Measurements from ENCODE around the gene LBH.
A peak's percentile ranks its signal among the peaks of the same experiment; 100 is the strongest.

The LBH gene

DNA sequence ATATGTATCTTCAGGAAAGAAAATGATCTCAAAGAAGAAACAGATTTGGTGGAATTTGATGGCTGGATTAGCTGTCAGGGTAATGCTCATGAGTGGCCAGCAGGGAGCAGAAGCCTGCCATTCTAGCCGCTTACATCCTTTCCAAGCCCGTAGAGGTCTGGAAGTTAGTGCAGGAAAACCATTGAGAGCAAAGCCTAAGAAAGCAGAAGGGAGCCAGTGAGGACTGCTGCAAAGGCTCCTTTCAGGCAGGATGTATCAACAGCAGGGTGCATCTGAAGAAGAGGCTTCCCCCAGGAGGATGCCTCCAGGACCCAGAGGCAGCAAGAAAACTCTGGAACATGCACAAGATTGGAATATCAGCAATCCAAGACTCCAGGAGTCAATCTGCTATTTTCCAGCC, 22.9 kb upstream of the LBH start:
- no peak overlapping the region for H3K4me3 ChIP-seq (ENCODE audit: low read depth, low read length)
- peak; percentile 54 for DNase-seq (ENCODE audit: low read depth)
- no peak for TF ChIP-seq POLR2A (IDR thresholded peaks at IDR 0.05; ENCODE audit: extremely low read depth, insufficient read length)
- TF ChIP-seq, protein P1, sequence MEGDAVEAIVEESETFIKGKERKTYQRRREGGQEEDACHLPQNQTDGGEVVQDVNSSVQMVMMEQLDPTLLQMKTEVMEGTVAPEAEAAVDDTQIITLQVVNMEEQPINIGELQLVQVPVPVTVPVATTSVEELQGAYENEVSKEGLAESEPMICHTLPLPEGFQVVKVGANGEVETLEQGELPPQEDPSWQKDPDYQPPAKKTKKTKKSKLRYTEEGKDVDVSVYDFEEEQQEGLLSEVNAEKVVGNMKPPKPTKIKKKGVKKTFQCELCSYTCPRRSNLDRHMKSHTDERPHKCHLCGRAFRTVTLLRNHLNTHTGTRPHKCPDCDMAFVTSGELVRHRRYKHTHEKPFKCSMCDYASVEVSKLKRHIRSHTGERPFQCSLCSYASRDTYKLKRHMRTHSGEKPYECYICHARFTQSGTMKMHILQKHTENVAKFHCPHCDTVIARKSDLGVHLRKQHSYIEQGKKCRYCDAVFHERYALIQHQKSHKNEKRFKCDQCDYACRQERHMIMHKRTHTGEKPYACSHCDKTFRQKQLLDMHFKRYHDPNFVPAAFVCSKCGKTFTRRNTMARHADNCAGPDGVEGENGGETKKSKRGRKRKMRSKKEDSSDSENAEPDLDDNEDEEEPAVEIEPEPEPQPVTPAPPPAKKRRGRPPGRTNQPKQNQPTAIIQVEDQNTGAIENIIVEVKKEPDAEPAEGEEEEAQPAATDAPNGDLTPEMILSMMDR (IDR thresholded peaks at IDR 0.05; ENCODE audit: low read depth, low read length), result peak; percentile 69

DNA sequence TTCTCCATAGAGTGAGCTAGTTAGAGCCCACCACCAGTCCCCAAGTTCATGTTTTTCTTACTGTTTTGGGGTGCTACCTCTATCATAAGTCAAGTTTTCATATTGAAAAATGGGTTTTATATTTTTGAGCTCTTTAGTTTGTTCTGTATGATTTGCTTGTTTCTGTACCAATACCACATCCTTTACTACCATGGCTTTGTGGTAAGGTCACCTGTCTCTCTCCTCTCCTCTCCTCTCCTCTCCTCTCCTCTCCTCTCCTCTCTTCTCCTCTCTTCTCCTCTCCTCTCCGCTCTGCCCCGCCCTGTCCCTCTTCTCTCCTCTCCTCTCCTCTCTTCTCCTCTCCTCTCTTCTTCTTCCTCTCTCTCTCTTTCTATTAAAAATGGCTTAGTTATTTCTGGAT, 22.1 kb upstream of the LBH start:
- no peak overlapping the region for H3K4me3 ChIP-seq (ENCODE audit: low read depth, low read length)
- DNase-seq (ENCODE audit: low read depth), result no peak
- TF ChIP-seq, protein P2, sequence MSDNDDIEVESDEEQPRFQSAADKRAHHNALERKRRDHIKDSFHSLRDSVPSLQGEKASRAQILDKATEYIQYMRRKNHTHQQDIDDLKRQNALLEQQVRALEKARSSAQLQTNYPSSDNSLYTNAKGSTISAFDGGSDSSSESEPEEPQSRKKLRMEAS (IDR thresholded peaks at IDR 0.05; ENCODE audit: low read depth, low read length), result no peak
- TF ChIP-seq POLR2A (IDR thresholded peaks at IDR 0.05; ENCODE audit: extremely low read depth, insufficient read length) (no peak), MYC (IDR thresholded peaks at IDR 0.05; ENCODE audit: low read depth, low read length) (no peak)

DNA sequence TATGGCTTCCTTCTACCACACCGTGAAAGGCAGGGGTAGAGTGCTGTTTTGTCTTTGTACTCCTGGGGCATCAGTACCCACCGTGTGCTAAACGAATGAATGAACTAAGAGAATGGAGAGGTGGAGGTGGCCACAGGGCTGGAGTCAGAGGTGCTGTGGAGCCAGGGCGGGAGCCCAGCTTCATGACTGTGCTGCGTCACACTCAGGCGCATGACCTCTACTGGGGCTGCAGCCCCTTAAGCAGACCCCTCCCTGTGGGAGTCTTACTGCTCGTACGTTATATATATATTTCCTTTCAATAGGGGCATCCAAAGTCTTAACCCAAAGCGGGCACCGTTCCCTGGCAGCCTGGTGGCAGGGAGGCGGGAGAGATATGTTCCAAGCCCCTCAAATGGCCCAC, 18.0 kb upstream of the LBH start:
- TF ChIP-seq, protein P1 (IDR thresholded peaks at IDR 0.05; ENCODE audit: low read depth, low read length), result no peak
- TF ChIP-seq POLR2A (IDR thresholded peaks at IDR 0.05; ENCODE audit: extremely low read depth, insufficient read length), result no peak
- TF ChIP-seq MYC (IDR thresholded peaks at IDR 0.05; ENCODE audit: low read depth, low read length), result no peak
- TF ChIP-seq, protein P2 (IDR thresholded peaks at IDR 0.05; ENCODE audit: low read depth, low read length), result no peak
- H3K4me3 ChIP-seq (ENCODE audit: low read depth, low read length), result no peak overlapping the region
- no peak for DNase-seq (ENCODE audit: low read depth)

DNA sequence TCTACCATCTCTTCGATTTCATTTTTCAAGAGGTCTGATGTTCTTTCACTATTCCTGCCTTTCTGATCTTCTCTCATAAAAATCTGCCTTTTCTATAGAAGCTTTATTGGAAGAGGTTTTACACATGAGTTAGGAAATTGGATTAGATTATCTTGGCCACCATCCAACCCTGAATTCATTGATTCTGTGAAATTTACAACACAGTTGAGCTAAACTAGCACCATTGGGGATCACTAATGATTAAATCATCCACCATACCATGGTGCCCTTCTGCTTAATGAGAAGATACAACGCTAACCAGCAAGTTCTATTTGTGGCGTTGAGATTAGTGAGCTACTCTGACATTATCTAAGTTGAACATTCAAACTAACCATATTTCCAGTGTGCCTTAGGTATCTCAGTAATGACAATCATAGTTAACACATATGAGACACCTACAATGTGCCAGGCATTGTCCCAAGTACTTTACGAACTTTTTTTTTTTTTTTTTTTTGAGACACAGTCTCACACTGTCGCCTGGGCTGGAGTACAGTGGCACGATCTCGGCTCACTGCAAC, 17.3 kb upstream of the LBH start:
- TF ChIP-seq, protein P1 (IDR thresholded peaks at IDR 0.05; ENCODE audit: low read depth, low read length), result no peak
- TF ChIP-seq POLR2A (IDR thresholded peaks at IDR 0.05; ENCODE audit: extremely low read depth, insufficient read length) (no peak), MYC (IDR thresholded peaks at IDR 0.05; ENCODE audit: low read depth, low read length) (no peak)
- TF ChIP-seq, protein P2 (IDR thresholded peaks at IDR 0.05; ENCODE audit: low read depth, low read length), result no peak
- no peak overlapping the region for H3K4me3 ChIP-seq (ENCODE audit: low read depth, low read length)
- no peak for DNase-seq (ENCODE audit: low read depth)

DNA sequence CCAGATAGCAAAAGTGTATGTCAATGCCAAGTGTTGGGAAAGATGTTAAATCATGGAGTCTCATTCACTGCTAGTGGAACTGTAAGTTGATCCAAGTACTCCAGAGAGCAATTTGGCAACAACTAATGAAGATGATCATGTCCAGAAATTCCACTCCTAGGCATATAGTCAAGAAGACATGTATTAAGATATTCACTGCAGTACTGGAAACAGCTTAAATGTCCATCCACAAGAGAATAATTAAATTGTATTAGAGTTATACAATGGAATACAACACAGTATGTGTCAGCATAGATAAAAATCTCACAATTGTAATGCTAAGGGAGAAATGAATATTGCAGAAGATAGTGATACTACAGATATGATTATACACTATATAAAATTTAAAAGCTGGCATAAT, 15.2 kb upstream of the LBH start:
- TF ChIP-seq, protein P2 (IDR thresholded peaks at IDR 0.05; ENCODE audit: low read depth, low read length), result no peak
- TF ChIP-seq, protein P1 (IDR thresholded peaks at IDR 0.05; ENCODE audit: low read depth, low read length), result no peak
- TF ChIP-seq POLR2A (IDR thresholded peaks at IDR 0.05; ENCODE audit: extremely low read depth, insufficient read length), result no peak
- TF ChIP-seq MYC (IDR thresholded peaks at IDR 0.05; ENCODE audit: low read depth, low read length), result no peak
- DNase-seq (ENCODE audit: low read depth), result no peak
- H3K4me3 ChIP-seq (ENCODE audit: low read depth, low read length), result no peak overlapping the region

DNA sequence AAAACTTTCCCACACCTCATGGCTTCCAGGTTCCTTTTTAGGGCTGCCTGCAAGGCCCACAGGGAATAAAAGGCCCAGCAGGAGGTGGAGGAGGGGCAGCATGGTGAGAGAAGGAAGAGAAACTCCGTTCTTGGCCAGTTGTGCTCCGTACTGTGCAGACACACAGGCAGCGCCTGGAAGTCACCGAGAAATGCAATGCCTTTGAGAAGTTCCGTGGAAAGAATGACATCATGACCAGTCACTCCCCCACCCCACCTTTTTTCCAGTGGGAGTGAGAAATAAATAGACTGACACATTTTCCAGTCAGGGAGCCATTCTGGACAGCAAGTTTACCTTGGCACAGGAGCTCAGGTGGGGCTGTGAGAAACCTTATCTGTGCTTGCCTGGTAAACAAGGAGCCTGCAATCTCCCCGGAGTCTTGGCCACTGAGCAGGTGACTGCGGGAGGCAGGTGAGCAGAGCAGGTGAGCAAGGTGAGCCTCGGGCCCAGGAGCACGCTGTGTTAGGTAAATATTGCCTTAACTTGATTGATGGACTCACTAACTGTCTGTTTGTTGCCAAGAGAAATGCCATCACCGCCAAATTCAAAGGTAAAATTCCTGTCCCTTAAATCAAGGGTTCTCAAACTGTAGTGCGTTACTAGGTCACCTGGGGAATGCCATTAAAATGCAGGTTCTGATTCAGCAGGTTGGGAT, 13.5 kb upstream of the LBH start:
- no peak for DNase-seq (ENCODE audit: low read depth)
- no peak overlapping the region for H3K4me3 ChIP-seq (ENCODE audit: low read depth, low read length)
- TF ChIP-seq, protein P2 (IDR thresholded peaks at IDR 0.05; ENCODE audit: low read depth, low read length), result no peak
- TF ChIP-seq MYC (IDR thresholded peaks at IDR 0.05; ENCODE audit: low read depth, low read length) (no peak), POLR2A (IDR thresholded peaks at IDR 0.05; ENCODE audit: extremely low read depth, insufficient read length) (no peak)
- TF ChIP-seq, protein P1 (IDR thresholded peaks at IDR 0.05; ENCODE audit: low read depth, low read length), result no peak
